GM19099 (cell line): Measurements from ENCODE around the gene CXXC4.

ENCODE experiments used
- POLR2A ChIP-seq: IDR thresholded peaks from 3 replicates; pipeline ENCODE4 v1.6.1; 2011; ENCODE audit warnings: low read depth; ENCODE audit not compliant: insufficient read length; ENCODE audit errors: extremely low read depth

CXXC4 gene

DNA sequence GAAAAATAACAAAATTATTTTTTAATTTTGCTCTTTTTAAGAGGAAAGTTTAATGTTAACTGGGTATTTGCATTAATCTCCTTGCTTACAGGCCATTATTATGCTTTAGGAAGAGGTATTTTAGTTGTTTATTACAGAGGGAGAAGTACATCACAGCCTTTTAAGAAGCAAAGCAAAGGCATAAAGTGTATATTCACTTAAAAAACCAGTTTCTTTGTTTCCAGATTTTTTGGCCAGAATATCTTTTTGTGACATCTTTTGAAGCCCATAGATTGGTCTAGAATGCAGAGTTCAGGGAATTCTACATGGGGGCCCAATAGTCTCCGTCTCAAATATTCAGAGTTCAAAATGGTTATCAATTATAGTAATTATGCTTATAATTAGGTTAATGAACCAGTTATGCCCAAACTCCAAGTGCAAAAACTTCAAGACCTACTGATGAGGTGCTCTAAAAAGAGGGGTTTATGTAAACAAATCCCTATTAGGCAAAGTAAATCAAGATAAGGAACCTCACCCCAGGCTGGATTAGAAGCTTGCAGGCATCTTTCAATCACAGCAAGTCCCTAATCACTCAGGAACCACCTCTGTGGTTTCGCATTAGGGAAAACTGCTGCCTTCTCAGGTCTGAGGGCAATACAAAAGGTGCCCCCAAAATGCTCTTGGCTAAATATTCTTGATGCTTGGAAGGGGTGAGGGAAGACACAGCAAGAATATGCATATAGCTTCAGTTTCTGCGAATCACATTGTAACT, 1.4 kb downstream of the CXXC4 start:
- no peak for TF ChIP-seq POLR2A

DNA sequence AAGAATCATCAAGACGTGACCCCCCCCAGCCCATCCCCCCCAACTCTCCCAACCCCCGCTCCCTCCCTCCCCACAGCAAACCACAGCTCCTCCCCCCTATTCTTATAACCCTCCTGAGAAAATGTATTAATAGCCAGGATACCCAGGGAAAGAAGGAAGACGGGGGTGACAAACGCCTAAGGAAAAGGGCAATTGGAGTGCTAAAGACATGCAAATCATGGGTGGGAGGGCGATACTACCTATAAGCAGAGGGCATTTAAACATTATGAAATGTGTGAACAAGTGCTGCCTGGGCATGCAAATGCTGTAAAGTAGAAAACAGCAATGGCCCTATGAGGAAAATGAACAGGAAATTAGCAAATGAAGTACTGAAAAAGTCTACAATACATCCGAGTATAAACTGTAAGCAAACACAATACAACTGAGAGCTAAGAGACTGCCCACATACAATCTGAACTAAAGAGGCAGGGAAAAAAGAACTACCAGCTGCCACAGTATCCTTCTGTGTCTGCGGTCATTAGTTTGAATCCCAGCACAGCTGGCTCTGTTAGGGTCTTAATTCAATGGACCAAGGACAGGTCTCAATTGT, 2.4 kb downstream of the CXXC4 start:
- peak; percentile 41 for TF ChIP-seq POLR2A

DNA sequence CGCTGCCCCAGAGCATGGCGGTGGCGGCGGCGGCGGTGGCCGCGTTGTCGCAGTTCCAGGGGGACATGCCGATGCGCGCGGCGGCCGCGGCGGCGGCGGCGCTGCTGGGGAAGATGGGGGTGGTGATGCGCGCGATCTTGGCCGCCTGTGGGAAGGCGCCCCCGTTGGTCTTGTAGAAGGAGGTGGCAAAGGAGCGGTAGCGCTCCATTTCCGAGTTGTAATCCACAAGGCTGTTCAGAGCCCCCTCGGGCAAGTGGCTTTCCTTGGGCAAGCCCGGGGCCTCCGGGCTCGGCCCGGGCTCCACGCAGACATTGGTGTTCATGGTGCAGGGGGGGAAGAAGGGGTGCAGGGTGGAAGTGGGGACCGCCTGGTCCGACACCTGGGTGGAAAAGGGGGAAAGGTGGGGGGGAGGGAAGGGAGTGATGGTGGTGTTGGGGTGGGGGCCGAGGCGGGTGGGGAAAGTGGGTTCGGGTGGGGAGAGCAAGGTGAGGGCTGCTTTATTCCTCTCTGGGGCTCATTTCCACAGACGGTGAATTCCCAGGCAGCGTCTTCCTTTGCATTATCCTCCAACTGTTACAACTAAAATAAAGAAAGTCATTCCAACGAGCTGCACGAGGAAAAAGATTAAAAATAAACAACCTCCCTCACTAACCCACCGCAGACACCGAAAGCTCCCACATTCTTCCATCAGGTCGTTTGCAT, 3.1 kb downstream of the CXXC4 start:
- TF ChIP-seq POLR2A, result peak; percentile 50

DNA sequence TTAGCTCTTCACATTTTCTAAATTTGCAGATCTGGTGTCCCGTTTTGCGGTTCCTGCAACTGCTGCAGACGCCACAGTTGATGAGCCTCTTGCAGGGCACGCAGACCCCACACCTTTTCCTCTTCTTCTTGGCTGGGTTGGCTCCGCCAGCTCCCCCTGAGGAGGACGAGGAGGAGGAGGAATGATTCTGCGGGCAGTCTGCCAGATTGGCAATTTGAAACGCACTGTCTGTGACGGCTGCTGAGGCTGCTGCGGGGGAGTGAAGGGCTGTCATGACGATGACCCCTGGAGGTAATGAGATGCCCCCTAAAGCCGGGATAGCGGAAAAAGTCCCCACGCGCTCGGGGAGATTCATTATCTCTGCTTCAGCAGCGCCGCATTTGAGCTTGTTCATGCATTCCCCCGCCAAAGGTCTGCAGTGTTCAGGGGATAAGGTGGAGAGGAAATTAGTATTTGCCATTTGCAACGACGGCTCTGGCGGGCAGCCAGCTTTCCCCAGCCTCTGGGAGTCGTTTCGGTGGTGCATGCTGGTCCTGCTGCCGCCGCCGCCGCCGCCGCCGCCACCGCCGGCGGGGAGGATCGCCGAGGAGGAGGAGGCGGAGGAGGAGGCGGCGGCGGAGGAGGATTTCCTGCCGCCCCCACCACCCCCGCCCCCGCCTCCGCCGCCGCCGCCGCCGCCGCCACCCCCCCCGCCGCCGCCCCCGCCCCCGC, 3.8 kb downstream of the CXXC4 start:
- peak; percentile 62 for TF ChIP-seq POLR2A

DNA sequence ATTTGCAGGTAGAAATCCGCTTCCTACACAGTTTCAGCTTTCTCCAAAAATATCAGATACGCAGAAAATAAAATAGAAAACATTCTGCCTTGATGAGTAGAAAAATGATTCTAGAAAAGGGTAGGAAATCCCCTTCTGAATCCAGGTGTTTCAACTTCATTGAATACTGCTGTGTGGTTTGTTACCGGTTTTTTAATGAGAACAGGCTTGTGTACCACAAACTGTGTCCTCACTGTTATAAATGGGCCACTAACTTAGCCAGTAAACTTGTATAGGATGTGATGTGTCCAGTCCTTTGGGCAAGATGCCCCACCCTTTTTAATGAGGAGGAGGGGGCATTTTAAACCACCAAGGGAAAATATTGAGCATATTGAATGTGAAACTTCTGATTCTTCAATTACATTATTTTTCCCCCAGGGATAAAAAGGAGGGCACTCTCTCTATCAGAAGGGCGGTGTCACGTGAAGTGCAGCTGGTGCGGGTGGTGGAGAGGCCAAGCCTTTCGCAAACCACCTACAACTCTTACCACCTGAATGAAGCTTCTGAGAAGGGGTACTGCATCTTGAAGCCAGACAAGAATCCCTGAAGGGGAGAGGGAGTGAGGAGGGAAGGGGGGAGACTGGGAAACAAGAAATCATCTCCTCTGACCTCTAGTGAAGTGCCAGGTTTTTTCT, 4.5 kb downstream of the CXXC4 start:
- TF ChIP-seq POLR2A, result peak; percentile 52

DNA sequence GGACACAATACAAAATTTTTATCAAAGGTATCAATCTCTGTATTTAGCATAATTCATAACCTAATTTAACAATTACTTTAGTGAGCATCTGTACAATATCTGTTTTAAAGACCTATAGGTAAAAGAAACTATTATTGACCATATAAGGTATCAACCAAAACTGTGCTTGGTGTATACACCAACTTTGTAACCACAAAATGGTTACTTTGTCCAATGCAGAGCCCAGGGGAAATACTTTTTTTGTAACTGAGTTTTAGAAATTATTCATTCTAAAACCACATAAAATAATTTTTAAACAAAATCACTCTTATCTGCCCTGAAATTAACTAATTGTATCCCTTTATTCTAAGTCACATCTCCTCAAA, 5.0 kb downstream of the CXXC4 start:
- TF ChIP-seq POLR2A, result no peak

DNA sequence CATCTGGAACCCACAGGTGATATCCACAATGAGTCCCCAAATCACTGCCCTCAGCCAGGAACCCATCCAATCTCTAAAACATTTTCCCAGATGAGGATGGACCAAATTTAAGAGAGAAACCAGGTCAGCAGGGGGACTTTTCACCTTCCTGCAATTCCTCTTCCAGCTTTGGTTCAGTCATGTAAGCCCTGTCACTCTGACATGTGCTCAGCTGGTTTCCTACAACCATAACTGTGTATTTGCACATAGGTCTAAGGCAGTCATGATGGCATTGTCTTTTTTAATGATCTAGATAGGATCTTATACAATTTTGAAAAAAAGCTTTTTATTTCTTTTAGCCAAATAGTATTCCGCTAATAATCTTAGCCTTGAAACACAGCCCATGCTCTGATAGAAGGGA, 6.5 kb downstream of the CXXC4 start:
- no peak for TF ChIP-seq POLR2A

DNA sequence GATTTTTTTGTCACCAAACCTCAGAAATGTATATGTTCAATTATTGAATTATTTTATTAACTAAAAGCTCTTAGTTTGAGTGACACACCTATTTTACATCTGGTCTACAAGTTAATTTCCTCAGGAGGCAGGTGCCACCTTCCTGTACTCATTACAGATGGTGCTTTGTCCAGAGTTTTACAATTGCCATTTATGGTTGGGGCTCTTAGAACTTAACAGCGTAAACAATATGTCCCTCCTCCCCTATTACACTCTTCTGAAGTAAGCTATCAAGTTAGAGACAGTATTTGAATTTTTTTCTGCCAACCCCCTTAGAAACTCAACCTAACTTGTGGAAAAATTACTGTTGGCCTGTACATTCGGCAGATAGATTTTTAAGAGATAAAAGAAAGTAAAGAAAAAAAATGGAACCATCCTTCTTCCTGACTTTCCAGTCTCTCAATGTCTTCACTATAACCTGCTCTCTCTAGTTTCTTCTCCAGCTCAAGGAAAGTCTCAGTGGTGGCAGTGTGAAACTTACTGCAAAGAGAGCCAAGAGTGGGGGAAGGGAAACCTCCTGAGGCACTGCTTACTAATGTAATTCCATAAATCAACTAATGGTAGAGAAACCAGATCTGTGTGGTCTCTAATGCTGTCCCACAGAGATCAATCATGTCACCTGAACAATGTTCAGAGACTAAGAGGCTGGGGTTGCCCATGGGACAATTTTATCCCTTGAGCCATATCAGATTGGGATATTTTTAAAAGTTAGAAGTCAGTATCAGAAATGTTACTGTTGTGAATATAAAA, 7.8 kb downstream of the CXXC4 start:
- no peak for TF ChIP-seq POLR2A

DNA sequence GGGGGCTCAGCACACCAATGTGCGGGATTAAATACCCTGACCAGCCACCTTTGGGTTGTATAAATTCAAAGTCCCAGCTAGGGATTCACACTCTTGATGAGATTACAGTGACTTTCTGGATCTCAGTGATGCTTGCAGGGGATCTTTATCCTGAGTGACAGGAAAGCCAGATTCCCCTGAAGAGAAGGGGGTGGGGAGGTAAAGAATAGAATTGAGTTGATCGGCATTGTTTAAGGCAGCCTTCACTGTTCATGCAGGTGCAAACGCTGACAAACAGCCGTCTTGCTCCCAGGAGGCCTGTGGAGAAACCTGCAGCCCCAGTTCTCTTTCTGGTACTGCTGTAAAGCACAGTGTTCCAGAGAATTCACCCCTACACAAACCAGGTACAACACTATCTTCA, 19.0 kb downstream of the CXXC4 start:
- TF ChIP-seq POLR2A, result no peak

DNA sequence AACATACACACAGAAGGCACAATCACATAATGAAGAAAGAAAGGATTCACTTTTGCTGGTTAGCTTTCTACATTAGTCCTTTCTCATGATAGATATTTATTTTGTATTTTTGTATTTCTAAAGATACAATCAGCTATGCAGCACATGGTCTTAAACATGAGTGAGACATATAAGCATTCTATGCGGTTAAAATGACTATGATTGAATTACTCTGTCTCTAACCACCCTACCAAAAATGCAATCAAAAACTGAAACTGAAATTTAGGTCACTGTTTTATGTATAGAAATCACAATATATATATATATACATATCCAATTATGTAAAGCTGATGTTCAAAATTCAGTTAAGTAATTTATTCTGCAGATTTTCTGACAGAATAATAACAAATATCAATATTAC, 21.9 kb downstream of the CXXC4 start:
- no peak for TF ChIP-seq POLR2A

DNA sequence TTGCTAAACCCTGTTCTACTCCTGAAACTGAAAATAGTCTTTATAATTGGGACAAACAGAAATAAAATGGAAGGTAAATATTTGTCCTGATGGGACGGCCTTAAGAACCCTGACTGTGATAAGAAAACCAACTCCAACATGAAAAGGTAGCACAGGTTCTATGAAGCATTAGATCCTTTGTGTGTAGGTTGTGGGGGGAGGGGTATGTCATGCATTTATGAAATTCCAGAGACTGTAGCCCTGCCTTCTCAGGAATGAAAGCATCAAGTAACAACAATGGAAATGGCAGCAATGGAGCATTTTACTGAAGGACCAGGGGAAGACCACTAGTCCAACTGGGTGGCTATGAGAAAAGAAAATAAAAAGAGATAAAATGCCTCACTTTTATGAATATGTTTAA, 23.9 kb downstream of the CXXC4 start:
- no peak for TF ChIP-seq POLR2A

DNA sequence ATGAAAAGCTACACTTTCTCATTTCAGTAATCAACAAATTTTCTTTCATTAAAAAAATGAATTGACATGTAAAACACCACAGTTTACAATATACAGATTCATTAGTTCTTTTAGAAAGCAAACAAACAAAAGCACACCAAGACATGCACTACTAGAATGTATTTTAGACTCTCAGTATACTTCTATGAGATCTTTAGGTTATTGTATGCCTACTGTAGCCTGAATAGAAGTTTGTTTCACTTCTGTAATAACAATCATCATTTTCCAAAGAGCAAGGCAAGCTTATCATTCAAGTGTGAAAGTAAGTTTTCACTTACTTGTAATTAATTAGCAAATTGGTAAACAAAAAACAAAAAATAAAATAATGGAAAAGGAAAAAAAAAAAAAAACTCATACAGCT, 24.9 kb downstream of the CXXC4 start:
- no peak for TF ChIP-seq POLR2A

DNA sequence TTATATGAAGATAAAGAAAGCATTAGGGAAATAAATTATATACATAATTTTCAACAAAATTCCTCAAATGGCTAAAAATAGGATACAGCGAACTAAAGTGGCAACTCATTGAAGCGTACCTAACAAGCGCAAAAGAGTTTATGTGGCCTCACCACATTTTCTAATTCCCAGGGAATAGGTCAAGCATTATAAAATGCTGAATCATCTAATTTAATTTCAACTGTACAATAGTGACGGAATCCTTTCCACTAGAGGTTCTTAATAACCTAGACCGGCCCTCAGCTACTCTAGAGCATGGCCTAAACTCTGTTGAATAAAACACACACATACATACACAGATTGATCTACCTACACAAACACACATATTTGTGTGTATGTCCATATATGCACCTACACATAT, 29.1 kb downstream of the CXXC4 start:
- TF ChIP-seq POLR2A, result no peak

DNA sequence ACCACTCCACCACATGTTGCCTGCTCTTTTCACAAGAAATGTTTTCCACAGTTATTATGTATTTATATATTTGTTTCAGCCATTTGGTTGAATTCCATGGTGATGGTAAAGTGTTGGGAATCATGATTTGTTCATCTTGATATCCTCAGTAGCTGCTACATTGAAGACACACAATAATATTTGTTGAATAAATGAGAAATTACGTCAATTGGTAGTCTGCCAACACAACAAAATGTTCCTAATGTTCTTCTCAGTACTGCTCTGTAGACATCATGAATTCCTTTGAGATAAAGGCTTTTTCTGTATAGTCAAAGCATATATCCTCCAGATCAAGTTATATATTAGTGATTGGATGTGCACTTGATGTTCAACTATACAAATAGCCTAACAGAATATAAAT, 29.5 kb downstream of the CXXC4 start:
- TF ChIP-seq POLR2A, result no peak
